ENCODE data around the gene UQCRH. TPM values are rescaled to one million over a fixed set of nuclear protein-coding genes. Genes with fewer than 3 reads are reported as not detected.

The UQCRH gene
- total RNA-seq, 1 experiment from 2014 or later = 508 TPM

- no peak for TF ChIP-seq CTCF (conservative IDR thresholded peaks at IDR 0.05)
- Histone ChIP-seq H4K20me1 (ENCODE audit: control insufficient read depth, insufficient read depth, insufficient read length) (no peaks in the 10 kb centered on the region), H4K8ac (replicated peaks; ENCODE audit: insufficient read length, low read depth, low read length) (no peak overlapping the region), H2BK20ac (ENCODE audit: low read depth, low read length, poor library complexity, severe bottlenecking) (no peak overlapping the region), H3K27ac (ENCODE audit: insufficient read length, low read depth, low read length) (no peak overlapping the region), H3K56ac (ENCODE audit: insufficient read length, low read depth, low read length) (no peak overlapping the region), H2BK15ac (ENCODE audit: low read depth, low read length) (no peak overlapping the region), H2BK5ac (ENCODE audit: insufficient read length, low read length) (no peak overlapping the region), H2BK12ac (ENCODE audit: insufficient read length, low read depth, low read length) (no peak overlapping the region), H3K4me1 (ENCODE audit: insufficient read depth, low read length) (no peaks in the 10 kb centered on the region; the same call in 1 of the 2 replicates), H3K79me2 (ENCODE audit: insufficient read depth, low read length) (peaks cover 47% of the 10 kb centered on the region; the same call in 1 of the 2 replicates), H3K27me3 (ENCODE audit: insufficient read depth, low read length) (no peaks in the 10 kb centered on the region), H3K9ac (ENCODE audit: extremely low read depth, insufficient read length, low read length) (no peak overlapping the region), H3K23ac (ENCODE audit: insufficient read length, low read depth, low read length) (no peak overlapping the region), H4K5ac (ENCODE audit: insufficient read length, low read depth, low read length) (no peak overlapping the region), H2BK120ac (ENCODE audit: low read depth, low read length, poor library complexity, severe bottlenecking) (no peak overlapping the region), H2AFZ (ENCODE audit: low read length) (no peak overlapping the region), H2AK5ac (ENCODE audit: insufficient read length, low read length) (no peak overlapping the region), H3K9me3 (ENCODE audit: control insufficient read depth, low read depth, low read length) (no peaks in the 10 kb centered on the region), H3K18ac (ENCODE audit: insufficient read length, low read depth, low read length) (no peak overlapping the region), H3T11ph (ENCODE audit: low read length) (no peak overlapping the region), H3K79me1 (ENCODE audit: insufficient read depth, low read depth, low read length, poor library complexity, severe bottlenecking) (peaks cover 9% of the 10 kb centered on the region), H3K14ac (ENCODE audit: insufficient read depth, low read length) (no peak overlapping the region), H3K4ac (ENCODE audit: low read depth, low read length) (no peak overlapping the region), H4K91ac (ENCODE audit: insufficient read length, low read depth, low read length) (no peak overlapping the region), H3K23me2 (ENCODE audit: insufficient read length, low read depth, low read length, poor library complexity, severe bottlenecking) (peaks cover 12% of the 10 kb centered on the region), H3K4me2 (ENCODE audit: insufficient read depth, insufficient read length, low read length) (no peak overlapping the region)
- Mint-ChIP-seq H3K27ac (no peak overlapping the region; a peak in 1 of 7 replicates), H3K36me3 (ENCODE audit: insufficient read depth in 1 of 3, low read depth in 3 of 3) (peaks cover 46 to 52% (median 49%) of the 10 kb centered on the region in 3 experiments), H3K9me3 (peaks cover 0 to 3% of the 10 kb centered on the region in 2 experiments; a peak in 2 of 5 replicates), H3K27me3 (ENCODE audit: low read depth) (no peaks in the 10 kb centered on the region; the same call in 1 of the 2 replicates), H3K4me3 (peak overlapping the region; percentile 37 to 72), H3K4me1 (peaks cover 39 to 54% of the 10 kb centered on the region in 2 experiments)
- DNase-seq = no peak
- no CpG with 5 or more reads among the region's 8 CpGs for WGBS (ENCODE audit: extremely low coverage, insufficient read length, low lambda C conversion rate)
Observed at GRCh38 chr1:46306159-46306530, 2.6 kb downstream of the UQCRH start.
